HTERT RPE-1 (cell line): Measurements from ENCODE around the gene ACOT2.
"Not testable (repeated sequence)": the region's sequence is repeated elsewhere in the genome, so short reads cannot be mapped to it uniquely, and the experiment has no call there.

Experiments
- in situ Hi-C: fragments of 300-500 bp; cut with MboI; formaldehyde crosslinking; loops from 4 replicates; pipeline ENCODE4 v1.14.3; 2020; ENCODE audit warnings: low sequenced_read_pairs

Gene ACOT2

DNA sequence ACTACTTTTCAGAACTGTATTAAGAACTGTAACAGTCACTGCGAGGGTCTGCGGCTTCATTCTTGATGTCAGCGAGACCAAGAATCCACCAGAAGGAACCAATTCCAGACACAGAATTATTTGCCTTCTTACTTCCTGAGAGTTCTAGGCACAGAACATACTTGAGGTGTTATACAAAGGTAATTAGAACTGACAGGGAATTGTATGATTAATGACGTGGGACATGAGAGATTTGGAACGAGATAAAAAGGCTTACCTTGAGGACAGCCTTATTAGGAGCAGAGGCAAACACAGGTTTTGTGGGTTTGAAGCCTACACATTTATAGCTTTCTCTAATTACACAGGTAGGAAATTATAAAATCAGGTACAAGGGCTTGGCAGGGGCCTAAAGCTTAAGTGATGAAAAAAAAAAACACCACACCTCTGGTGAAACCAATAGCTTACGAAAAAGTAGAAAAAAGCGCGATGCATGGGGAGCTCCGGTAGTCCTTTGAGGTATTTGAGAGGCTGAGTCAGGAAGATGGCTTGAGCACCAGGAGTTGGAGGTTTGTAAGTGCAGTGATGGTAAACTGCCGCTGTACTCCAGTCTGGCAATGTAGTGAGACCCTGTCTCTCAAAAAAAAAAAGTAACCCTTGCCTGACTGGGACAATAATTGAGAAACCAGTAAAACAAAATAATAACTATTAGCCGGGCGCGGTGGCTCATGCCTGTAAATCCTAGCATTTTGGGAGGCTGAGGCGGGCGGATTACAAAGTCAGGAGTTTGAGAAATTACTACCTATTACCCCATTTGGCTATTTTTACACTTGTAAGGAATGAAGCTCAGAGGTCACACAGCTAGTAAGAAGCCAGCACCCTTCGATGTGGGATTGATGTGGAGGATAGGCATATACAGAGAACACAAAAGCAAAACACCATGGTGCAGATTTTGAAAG lies 795 bp upstream of the ACOT2 start:
- in situ Hi-C loops, result no loop called here

GRCh38 chr14:73568886-73569184 lies 178 bp upstream of the ACOT2 start:
- in situ Hi-C loops, result not testable (repeated sequence)

GRCh38 chr14:73570913-73571312 lies 1.9 kb downstream of the ACOT2 start:
- in situ Hi-C loops, result not testable (repeated sequence)

DNA sequence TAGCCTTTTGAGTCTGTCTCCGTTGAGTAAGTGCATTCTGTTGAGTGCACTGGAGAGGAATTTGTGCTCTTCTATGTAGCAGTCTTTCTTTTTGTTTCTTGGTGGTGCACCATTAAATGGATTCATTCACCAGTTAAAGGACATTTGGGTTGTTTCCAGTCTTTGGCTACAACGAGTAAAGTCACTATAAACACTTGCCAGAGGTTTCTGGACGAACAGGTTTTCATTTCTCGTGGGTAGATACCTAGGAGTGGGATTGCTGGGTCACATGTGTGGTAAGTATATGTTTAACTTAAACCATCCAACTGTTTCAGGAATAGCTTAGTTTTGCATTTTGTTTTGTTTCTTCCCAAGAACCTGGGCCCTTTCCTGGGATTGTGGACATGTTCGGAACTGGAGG lies 4.0 kb downstream of the ACOT2 start:
- in situ Hi-C loops, result not testable (repeated sequence)

- in situ Hi-C loops, result not testable (repeated sequence)
Observed at GRCh38 chr14:73573740-73574139, 4.7 kb downstream of the ACOT2 start.

DNA sequence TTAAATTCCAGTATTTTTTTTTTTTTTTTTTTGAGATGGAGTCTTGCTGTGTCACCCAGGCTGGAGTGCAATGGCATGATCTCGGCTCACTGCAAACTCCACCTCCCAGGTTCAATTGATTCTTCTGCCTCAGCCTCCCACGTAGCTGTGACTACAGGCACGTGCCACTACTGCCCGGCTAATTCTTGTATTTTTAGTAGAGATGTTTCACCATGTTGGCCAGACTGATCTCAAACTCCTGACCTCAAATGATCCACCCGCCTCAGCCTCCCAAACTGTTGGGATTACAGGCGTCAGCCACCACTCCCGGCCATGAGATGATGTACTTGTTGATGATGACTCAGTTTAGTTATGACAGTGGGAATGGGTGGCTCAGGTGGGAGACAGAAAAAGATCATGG lies 5.2 kb downstream of the ACOT2 start:
- in situ Hi-C loops, result not testable (repeated sequence)

DNA sequence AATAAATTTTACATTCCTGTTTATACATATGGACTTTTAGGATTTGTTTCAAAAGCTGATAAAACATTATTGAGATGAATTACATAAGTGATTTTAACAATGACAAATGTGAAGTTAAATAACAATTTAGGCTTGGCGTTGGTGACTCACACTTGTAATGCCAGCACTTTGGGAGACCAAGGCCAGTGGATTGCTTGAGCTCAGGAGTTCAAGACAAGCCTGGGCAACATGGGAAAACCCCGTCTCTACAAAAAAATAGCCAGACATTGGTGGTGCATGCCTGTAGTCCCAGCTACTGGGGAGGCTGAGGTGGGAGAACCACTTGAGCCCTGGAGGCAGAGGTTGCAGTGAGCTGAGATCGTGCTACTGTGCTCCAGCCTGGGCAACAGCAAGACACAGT lies 7.4 kb downstream of the ACOT2 start:
- in situ Hi-C loops, result no loop called here

DNA sequence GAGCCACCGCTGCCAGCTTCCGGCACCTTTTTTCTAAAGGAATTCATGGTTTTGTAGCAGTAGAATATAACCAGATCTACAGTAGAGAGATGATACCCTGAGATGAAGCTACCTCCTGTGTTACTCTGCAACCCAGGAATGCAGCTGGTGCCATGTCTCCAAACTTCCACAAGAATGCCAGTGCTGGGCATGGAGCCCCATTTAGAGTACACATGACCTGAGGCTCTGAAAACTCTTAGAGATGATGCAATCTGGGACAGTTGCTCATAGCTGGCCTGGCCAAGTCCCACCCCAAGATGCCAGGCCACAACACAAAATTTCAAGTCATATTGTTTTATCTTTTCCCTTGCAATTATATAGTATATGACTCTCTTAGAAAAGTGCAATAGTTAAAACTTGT lies 8.2 kb downstream of the ACOT2 start:
- in situ Hi-C loops, result not testable (repeated sequence)

- in situ Hi-C loops, result not testable (repeated sequence)
Observed at GRCh38 chr14:73582102-73582979, 13.3 kb downstream of the ACOT2 start.

GRCh38 chr14:73588695-73589094 lies 19.7 kb downstream of the ACOT2 start:
- in situ Hi-C loops, result no loop called here

DNA sequence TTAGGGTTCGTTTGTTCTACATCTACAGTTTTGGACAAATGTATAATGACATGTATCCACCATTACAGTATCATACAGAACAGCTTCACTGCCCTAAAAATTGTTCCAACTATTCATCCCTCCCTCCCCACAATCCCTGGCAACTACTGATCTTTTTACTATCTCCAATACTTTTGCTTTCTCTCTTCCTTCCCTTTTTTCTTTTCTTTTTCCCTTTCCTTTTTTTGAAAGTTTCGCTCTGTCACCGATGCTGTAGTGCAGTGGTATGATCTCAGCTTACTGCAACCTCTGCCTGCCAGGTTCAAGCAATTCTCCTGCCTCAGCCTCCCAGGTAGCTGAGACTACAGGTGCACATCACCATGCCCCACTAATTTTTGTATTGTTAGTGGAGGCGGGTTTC lies 20.1 kb downstream of the ACOT2 start:
- in situ Hi-C loops, result no loop called here

DNA sequence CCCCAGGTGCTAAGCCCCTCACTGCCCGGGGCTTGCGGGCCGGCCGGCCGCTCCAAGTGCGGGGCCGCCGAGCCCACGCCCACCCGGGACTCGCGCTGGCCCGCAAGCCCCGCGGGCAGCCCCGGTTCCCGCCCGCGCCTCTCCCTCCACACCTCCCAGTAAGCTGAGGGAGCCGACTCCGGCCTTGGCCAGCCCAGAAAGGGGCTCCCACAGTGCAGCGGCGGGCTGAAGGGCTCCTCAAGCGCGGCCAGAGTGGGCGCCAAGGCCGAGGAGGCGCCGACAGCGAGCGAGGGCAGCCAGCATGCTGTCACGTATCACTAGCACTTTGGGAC lies 21.6 kb downstream of the ACOT2 start:
- in situ Hi-C loops, result not testable (repeated sequence)

- in situ Hi-C loops, result no loop called here
Observed at GRCh38 chr14:73591690-73592449, 22.9 kb downstream of the ACOT2 start, which contains the start of gene ACOT4. TSS of gene ACOT4 (plus strand) at chr14:73591873. CDS start at chr14:73591960, 87 bp downstream.

- in situ Hi-C loops, result no loop called here
Observed at GRCh38 chr14:73594491-73594890, 25.5 kb downstream of the ACOT2 start.

DNA sequence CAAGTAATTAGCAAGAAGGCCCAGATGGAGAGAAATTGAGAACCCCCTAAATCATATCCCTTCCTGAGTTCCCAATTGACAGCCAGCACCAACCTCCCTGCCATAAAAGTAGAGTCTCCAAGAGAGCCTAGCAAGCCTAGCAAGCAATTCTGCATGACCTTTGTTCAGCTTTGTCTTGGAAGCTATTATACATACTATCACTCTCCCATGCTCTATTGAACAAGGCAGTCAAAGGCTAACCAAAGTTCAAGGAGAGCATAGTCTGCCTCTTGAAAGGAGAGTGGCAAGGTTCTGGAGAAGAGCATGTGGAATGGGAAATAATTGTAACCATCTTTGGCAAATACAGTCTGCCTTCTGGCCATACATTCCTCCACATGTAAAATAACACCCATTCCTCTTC lies 30.5 kb downstream of the ACOT2 start:
- in situ Hi-C loops, result no loop called here

GRCh38 chr14:73602994-73603393 lies 34.0 kb downstream of the ACOT2 start:
- in situ Hi-C loops, result no loop called here

DNA sequence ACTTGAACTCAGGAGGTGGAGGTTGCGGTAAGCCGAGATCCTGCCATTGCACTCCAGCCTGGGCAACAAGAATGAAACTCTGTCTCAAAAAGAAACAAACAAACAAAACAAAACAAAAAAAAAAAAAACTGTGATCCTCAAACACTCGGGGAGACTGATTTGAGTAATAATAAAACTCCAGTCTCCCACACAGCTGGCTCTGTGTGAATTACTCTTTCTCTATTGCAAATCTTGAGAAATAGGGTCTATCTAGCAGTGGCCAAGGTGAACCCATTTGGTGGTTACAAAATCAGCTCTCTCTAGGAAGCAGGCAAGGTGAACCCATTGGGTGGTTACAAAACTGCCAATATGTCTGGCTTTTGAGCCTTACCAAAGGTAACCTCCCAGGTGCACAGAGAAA lies 37.3 kb downstream of the ACOT2 start:
- in situ Hi-C loops, result no loop called here

DNA sequence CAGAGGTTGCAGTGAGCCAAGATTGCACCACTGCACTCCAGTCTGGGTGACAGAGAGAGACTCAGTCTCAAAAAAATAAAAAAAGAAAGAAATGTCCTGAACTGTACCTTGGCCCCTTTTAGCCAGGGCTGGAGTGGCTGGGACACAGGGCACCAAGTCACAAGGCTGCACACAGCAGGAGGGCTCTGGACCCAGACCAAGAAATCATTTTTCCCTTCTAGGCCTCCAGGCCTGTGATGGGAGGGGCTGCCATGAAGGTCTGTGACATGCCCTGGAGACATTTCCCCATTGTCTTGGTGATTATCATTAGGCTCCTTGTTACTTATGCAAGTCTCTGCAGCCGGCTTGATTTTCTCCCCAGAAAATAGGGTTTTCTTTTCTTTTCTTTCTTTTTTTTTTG lies 38.2 kb downstream of the ACOT2 start:
- in situ Hi-C loops, result no loop called here

DNA sequence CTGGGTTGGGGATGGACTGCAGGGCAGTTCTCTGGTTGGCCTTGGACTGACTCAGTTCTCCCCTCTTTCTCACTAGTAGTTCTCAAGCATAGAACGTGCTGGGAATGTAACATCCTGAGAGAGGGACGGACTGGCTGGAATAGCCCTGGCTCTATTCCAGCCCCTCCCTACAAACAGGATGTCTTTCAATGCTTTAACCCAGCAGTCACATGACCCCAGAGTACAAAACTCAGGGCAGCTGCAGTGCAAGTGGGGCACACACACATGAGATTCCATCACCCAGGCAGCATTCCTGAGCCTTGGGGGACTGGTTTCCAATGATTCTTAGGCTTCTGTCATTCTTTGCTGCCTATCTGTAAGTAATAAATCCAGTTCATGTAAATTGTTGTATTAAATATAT lies 41.7 kb downstream of the ACOT2 start:
- in situ Hi-C loops, result no loop called here

DNA sequence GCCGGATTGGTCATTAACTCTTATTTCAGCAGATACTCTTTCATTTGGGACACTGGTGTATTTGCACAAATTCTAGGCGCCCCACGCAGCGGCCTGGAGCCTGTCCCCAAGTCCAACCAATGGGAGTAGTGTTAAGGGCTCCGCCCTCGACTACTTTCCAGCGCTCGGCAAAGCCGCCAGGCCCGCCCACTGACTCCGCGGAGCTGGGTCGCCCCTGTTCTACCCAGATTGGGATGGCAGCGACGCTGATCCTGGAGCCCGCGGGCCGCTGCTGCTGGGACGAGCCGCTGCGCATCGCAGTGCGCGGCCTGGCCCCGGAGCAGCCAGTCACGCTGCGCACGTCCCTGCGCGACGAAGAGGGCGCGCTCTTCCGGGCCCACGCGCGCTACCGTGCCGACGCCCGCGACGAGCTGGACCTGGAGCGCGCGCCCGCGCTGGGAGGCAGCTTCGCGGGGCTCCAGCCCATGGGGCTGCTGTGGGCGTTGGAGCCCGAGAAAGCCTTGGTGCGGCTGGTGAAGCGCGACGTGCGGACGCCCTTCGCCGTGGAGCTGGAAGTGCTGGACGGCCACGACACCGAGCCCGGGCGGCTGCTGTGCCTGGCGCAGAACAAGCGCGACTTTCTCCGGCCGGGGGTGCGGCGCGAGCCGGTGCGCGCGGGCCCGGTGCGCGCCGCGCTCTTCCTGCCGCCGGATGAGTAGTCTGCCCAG lies 43.5 kb downstream of the ACOT2 start, which contains the start of gene ACOT6:
Gene ACOT6 (plus strand): TSS at position 179 of the 707 bp plus-strand sequence. CDS start 55 bp downstream, at position 234.
- in situ Hi-C loops, result no loop called here

DNA sequence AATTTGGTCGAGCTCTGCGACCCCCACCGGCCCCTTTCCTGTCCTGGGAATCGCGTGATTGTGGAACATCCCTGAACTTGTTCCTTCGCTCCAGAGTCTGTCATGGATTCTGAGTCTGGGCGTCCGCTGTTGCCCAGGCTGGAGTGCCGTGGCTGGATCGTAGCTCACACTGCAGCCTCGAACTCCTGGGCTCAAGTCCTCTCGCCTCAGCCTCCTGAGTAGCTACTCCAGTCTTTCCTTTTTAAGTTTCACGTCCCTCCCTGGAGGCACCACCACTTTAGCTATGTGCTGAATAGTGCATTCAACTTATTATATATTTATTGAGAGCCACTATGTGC lies 44.0 kb downstream of the ACOT2 start:
- in situ Hi-C loops, result no loop called here
